GM19025 (cell line): ENCODE results near the gene CCDC28B.

Source experiments
- ATAC-seq: cut with Tn5 transposase; IDR thresholded peaks from one replicate; pipeline ENCODE4 v1.9.1; 2021; ENCODE audit warnings: mild to moderate bottlenecking, low read depth, moderate library complexity; ENCODE audit not compliant: unreplicated experiment

Gene CCDC28B

DNA sequence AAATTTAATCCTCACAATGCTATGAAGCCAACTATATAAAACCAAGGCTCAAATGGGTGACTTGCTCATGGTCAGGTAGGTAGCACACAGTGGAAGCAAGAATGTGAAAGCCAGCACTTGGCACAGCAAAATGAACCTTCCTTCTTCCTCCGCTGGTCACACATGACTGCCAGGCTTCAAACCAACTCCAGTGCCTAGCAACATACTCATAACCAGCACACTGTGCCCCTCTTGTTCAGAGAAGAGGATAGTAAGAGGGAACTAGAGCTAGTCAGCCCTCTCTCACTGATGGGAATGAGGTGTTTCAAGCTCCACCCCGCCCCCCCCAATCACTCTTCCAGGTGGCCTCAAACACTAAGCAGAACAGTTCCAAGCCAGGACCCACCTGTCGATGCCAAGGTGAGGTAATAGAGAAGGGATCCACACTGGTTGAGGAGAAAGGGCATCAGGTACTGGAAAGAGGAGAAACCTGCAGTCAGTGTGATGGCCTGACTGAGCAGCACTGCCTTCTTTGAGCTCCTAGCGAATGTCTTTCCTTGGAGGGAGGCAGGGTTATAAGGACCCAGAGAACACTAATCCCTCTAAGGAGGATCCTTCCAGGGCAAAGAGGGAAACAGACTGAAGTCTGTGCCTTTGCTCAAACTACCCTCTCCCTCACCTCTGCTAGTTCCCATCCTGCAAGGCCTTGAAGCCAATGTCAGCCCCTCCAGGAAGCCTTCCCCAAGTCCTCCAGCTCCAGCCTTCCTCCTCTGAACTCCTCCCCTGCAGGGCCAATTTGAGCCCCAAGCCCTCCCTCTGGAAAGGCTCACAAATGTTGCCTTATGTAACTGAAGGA lies 20.6 kb downstream of the CCDC28B start:
- ATAC-seq: no peak

DNA sequence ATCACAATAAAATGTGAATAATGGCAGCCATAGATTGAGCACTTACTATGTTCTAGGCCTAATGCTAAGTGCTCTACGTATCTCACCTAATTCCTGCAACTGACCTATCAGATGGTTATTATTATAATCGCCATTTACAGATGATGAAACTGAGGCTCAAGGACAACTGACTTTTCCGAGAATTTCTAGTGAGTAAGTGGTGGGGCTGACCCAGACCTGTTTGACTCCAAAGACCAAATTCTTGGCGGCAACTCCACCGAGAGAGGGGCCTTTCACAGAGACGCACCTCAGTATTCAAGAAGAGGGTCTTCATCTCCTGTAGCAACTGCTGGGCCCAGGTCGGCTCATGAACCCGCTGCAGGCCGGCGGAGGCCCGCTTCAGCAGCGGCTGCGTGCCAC lies 21.2 kb downstream of the CCDC28B start:
- no peak for ATAC-seq

DNA sequence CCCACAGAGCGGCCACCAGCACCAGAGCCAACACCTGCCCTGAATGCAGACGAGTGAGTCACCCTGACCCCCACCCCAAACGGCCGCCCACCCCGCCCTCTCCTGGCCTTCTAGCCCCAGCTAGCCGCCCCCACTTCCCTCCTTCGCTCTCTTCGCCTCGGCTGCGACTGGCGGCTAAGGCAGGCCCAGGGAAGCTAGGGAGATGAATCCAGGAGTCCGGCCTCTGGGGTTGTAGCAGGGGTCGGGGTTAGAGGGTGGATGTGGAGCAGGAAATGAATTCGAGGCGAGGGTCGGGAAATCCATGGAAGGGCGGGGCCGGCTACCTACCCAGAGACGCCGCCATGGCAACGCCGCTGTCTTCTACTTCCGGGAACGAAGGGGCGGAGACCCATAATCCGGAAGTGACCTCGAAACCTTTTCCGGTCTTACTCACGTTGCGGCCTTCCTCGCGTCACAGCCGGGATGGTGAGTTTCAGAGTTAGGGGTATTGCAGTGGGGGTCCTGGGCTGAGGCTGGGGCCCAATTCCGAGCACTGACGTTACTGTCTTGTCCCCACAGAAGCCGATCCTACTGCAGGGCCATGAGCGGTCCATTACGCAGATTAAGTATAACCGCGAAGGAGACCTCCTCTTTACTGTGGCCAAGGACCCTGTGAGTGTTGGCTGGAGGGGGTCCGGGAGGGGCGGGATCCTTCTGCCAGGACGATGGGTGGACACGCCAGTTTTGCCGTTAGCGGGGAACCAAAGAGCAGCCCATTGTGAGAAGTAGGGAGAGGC lies 21.8 kb downstream of the CCDC28B start, which contains the start of the genes EIF3I and TMEM234:
EIF3I (plus strand) TSS at position 428 of the 776 bp plus-strand sequence; CDS start at position 463, 35 bp downstream.
TMEM234 (minus strand) TSS at position 374 of the 776 bp plus-strand sequence; CDS start at position 343, 31 bp downstream.
- peak; percentile 86 for ATAC-seq

DNA sequence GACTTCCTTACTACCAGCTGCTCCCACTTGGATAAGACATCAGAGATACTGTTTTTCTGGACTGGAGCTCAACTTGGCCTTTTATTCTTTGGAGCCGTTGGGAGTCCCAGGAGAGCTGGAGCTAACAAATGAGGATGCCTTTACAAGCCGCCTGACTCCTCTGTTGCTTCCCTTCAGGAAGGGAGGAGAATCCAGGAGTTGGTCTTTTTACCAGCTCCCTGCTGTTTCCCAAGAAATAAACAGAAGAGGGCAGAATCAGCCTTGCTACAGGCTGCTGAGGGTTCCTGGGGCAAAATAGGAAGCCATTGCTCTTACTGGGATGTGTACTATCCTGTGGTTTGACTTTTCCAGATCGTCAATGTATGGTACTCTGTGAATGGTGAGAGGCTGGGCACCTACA lies 23.3 kb downstream of the CCDC28B start:
- no peak for ATAC-seq

DNA sequence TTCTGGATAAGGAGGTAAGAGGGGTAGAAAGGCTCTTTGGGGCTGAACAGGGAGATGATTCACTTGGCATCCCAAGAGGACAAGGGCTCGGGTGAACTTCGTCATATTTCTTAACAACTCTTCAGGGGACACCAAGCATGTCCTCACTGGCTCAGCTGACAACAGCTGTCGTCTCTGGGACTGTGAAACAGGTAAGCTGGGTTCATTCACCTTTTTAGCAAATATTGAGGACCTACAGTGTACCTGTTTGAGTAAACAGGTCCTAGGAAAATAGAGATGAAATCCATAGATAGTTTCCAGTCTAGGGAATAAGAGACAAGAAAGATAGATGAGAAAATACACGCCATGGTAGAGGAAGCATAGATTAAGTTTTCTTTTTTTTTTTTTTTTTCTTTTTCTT lies 23.9 kb downstream of the CCDC28B start:
- no peak for ATAC-seq

DNA sequence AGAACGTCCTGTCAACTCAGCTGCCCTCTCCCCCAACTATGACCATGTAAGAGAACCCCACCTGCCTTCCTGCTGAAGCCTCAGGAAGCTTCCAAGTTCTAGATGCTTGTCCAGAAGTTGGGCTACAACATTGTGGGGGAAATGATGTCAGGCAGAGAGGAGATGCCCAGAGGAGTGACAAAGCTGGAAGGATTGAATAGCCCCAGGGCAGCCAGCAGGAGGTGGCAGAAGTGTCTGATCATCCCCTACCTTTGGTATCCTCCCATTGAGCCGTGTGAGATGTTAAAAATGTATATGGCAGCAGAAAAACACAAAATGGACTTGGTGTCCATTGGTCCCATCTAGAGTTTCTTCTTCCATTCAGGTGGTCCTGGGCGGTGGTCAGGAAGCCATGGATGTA lies 28.4 kb downstream of the CCDC28B start:
- no peak for ATAC-seq

DNA sequence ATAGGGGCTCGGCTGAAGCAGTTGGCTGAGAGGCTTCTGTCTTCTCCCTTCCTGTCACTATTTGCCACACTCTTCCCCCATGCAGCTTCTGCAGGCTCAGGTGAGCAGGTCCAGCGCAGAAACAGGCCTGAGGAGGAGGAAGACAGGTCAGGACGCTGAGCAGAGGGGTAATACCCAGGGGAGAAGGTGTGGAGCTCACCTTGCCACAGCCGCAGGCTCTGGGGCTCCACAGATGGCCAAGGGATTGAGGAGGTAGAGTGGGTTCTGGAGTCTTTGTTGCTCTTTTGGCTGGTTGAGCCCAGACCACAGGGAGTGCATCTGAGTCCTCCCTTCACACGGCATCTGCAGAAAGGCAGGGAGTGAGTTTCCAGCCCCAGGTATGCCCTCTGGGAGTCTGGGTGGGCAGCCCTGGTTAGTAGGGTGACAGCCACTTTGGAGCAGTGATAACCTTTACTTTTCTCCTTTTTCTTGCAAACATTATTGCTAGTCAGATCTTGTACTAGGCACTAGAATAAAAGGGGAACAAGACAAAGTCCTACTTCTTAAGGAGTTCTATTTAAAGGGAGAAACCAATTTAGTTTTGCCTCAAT lies 31.5 kb downstream of the CCDC28B start:
- ATAC-seq: no peak

DNA sequence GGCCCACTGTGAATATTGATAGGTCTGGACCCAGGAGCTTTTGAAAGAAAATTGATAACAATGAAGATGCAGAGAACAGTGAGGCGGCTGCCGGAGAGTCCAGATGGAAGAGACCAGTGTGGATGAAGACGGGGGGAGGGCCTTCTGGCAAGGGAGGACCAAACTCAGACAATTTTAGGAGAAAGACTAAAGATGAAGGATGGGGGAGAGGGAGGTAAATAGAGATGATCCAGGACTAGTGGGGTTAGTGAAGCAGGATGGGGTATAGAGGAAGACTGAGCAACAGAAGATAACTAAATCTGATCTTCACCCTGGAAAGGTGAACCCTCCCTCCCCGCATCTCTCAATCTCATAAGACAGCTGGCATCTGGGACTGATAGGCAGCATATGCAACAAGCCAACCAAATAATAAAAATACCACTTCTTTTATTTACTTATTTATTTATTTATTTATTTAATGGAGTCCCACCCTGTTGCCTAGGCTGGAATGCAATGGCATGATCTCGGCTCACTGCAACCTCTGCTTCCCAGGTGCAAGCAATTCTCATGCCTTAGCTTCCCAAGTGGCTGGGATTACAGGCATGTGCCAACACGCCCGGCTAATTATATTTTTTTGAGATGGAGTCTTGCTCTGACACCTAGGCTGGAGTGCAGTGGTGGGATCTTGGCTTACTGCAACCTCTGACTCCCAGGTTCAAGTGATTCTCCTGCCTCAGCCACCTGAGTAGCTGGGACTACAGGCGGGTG lies 32.3 kb downstream of the CCDC28B start:
- ATAC-seq: no peak

DNA sequence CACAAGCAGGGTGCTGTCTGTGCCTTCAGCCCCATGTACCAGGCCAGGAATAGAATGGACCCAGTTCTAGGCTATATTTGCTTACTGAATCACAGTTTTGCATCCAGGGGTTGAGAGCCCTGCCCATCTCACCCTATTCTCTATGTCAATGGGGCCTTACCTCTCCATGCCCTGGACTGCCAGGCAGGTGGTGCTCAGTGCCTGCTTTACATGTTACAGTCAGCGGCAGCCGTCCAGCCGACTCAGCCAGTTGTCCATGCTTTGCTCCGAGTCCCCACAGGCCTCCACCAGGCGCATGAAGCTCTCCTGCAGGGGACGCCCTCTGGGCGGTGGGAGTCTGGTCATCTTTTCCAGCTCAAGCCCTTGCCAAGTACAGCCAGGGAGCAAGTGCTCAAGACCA lies 34.4 kb downstream of the CCDC28B start:
- no peak for ATAC-seq

DNA sequence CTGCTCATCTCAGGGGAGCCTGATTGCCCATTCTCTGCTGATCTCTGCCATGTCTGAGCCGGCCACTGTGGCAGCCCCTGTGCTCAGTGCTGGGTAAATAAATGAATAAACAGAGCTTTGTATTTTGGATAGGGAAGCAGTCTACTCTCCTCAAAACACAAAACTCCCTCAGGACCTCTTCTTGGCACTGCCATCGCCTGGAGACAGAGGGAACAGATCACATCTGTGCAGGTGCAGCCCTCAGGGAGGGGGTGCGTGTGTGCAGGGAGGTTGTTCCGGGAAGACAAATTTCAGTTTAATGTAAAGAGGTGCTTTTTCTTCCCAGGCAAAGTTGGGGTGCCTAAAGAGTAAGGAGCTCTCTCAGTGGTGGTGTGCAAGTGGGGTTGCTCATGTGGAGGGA lies 38.9 kb downstream of the CCDC28B start:
- ATAC-seq: no peak

DNA sequence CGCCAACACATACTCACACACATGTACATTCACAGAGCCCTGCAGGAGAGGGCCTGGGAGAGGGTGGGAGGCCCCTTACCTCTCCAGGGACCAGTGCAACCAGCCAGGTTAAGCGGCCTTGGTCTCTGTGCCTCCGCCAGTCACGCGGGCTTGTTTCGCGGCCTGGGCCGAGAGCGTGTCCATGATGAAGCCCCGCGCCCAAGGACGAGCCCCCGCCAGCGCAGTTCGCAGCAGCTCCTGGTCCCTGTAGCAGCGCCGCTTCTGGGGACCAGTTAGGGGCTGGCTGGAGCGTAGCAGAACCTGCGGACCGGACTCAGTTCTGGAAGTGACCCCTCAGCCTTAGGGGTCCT lies 39.4 kb downstream of the CCDC28B start:
- ATAC-seq: no peak

DNA sequence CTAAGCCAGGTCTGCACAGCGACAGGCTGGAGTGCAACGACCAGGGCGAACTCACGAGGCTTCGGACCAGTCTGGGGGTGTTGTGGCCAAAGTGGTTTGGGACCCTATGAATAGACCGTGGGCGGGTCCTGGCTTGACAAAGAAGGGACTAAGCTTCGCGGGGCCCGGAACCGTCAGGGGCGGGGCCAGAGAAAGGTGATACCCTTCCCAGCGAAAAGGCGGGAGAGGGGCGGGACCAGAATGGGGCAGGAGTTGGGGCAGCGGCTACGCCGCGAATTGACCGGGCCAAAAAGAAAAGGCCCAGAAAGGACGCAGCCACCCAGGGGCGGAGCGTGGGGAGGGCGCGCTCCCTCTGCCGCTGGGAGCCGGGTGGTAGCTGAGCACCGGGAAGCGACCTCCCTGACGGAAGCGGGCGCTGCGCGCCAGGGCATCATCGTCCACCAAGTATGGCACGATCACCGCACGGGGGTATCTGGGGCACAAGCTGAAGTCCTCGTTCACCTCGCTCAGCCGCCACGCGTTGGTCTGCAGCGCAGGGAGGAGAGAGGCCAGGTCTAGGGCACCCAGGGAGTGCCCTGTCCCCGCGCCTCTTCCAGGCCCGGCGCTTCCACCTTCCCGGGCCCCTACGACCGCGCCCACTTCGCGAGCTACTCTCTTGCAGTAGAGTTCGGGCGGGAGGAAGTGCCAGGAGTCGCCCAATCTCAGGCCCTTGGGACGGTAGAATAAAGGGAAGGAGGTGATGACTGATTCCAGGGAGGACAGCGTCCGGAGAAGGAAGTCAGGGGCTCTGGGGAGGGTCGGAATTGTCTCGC lies 40.0 kb downstream of the CCDC28B start:
- ATAC-seq: no peak

DNA sequence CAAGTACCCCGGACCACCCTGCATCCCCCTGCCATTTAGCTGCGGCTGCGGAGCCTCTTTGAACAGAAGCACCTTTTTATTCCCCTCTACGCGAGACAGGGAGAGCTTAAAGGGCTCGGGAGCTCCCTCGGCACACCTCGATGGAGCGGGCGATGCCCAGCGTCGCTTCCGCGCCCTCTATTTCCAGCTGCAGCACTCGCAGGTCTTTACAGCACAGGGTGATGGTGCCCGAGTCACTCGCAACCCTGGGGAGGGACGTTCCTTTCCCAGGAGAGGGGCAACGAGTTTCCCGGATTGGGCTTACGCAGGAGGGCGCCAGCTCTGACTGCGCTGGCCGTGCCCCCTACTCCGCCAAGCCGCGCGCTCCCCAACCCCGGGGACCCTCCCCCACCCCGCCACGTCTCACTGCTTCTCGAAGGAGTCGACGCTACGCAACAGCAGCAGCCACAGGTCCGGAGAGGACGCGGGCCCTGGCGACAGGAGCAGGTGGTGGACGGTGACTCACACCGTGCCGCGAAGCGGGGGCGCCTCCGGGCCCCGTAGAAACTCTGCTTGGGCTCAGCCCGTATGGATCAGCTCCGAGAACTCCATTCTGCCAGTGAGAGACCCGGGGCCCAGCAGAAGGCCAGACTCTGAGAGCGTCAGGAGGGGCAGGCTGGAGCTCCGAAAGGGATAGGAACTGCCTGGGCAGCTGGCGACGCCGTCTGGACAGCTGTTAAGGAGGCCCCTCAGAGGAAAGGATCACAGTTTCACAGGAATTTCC lies 40.8 kb downstream of the CCDC28B start:
- ATAC-seq: no peak

DNA sequence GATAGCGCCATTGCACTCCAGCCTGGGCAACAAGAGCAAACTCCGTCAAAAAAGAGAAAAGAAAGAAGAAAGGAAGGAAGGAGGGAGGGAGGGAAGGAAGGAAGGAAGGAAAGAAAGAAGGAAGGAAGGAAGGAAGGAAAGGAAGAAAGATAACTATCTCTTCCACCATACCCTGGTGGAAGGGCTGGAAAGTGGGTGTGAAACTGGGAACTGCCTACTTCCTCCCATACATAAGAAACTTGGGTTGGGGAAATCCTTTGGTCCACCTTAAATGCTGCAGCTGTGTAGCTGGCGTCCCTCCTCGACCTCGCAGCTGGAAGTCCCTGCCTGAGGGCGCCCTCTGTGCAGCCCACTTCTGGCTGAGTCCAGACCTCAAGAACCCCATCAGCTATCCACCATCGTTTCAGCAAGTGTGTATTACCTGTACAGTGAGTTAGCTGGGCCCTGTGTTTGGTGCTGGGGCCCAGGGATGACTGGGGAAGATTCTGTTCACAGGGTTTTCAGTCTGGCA lies 42.0 kb downstream of the CCDC28B start:
- ATAC-seq: no peak

DNA sequence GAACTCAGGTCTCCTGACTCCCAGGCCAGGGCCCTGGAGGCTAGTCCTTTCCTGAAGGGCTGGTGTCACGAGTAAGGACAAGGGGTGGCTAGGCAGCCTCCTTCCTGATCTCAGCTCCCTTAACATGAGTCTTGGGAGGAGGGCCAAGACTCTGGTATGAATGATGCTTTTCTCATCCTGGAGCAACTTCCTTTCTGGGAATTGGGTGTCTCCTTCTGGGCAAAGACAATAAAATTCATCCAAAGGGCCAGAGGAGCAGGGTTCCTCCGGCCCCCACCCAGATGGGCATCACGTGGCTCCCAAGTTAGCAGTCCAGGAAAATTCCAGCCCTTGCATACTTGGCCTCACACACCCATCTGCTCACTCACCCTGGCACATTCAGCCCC lies 46.5 kb downstream of the CCDC28B start, which contains the start of gene FAM167B:
FAM167B (plus strand) TSS at position 335 of the 386 bp plus-strand sequence. CDS start 200 bp downstream, outside the sequence.
- no peak for ATAC-seq

DNA sequence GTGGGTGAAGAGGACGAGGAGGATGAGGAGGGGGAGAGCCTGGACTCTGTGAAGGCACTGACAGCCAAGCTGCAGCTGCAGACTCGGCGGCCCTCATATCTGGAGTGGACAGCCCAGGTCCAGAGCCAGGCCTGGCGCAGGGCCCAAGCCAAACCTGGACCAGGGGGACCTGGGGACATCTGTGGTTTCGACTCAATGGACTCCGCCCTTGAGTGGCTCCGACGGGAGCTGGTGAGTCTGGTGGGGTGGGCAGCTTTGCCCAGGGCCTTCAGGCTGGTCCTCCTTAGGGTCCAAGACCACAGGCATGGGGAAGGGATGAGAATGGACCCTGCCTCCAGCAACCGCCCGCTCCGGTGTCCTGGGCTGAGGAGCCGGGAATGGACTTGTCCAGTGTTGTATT lies 47.1 kb downstream of the CCDC28B start:
- no peak for ATAC-seq

DNA sequence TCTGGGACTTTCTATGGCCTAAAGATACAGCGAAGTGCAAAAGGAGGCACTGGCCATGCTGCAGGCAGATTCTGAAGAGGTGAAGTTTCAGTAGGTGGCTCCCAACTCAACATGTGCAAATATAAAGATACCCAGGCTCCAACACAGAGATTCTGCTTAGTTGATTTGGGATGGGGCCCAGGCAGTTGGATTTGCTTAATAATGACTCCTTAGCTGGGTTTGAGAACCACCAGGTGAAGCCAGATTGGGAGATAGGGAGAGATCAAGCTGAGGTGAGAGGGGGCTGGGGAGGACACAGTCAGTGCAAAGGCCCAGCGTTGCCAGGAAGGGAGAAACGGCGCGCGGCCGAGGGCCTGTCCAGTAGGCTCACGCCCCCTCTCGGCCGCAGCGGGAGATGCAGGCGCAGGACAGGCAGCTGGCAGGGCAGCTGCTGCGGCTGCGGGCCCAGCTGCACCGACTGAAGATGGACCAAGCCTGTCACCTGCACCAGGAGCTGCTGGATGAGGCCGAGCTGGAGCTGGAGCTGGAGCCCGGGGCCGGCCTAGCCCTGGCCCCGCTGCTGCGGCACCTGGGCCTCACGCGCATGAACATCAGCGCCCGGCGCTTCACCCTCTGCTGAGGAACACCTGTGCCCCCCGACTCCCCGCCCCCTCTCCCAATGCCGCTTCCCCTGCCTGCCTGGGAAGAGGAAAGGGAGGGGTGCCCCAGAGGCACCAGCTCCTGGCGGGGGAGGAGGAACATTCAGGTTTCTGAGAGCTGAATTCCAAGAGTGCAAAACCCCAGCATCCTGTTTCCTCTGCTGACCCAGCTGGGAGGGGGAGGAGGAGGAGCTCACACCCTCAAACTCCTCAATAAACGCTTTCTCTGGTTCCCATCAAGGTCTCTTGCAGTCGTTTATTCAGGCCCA lies 47.8 kb downstream of the CCDC28B start:
- peak; percentile 41 for ATAC-seq
